NCI-H526 treated with DMSO at 0.1 percent for 48 hours (cell line): ENCODE results near the gene CPSF7.
"Not testable (repeated sequence)": the region's sequence is repeated elsewhere in the genome, so short reads cannot be mapped to it uniquely, and the experiment has no call there.

Source experiments
- DNase-seq: peaks from one replicate; lab custom pipeline; 2025; lab: John Stamatoyannopoulos, UW

CPSF7 gene

DNA sequence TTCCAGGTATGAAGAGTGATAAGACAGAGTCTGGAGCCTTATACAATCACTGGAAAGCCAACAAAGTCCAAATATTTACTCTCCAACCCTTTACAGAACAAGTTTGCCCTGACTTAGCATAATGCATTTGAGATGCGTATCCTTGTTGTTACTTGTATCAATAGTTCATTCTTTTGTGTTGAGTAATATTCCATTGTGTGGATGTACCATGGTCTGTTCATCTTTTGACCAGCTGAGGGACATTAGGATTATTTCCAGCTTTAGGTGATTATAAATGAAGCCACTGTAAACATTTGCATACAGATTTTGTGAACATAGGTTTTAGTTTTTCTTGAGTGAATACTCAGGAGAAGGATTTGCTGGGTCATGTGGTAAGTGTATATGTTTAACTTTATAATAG lies 9.8 kb upstream of the CPSF7 start:
- DNase-seq = no peak

DNA sequence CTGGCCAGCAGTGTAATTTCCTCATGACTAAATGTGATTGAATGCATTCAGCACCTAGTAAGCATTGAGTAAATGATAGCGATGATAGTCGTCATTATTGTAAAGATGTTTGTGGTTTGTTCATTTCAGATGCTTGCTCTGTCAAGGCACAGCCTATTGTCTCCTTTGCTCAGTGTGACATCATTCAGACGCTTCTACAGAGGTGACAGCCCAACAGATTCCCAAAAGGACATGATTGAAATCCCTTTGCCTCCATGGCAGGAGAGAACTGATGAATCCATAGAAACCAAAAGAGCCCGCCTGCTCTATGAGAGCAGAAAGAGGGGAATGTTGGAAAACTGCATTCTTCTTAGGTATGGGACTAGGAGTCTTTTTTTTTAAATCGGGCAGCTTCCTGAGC lies 7.7 kb upstream of the CPSF7 start:
- DNase-seq = no peak

DNA sequence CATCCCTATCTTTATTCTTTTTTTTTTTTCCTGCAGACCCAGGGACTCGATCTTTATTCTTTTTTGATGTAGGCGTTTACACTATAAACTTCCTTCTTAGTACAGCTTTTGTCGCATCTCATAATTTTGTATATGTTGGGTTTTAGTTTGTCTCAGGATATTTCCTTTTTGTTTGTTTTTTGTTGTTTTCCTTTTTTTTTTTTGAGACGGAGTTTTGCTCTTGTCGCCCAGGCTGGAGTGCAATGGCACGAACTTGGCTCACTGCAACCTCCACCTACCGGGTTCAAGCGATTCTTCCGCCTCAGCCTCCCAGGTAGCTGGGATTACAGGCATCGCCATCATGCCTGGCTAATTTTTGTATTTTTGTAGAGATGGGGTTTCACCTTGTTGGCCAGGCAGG lies 1.1 kb upstream of the CPSF7 start:
- DNase-seq = not testable (repeated sequence)

DNA sequence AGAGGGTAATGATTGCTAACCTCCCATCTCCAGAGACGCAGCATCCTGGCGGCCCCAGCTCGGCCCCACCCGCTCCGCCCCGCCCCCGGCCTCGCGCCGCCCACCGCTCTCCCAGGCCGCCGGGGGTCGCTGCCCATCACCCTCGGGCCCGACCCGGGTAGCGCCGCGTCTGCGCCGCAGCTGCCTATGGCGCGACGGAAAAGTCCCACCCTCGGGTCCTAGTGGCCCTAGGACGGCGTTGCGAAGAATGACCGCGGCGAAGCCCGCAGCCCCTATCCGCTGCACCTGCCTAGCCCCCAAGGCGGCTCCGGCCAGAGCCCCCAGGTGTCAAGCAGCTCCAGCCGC lies 457 bp downstream of the CPSF7 start:
- DNase-seq = peak; percentile 55

DNA sequence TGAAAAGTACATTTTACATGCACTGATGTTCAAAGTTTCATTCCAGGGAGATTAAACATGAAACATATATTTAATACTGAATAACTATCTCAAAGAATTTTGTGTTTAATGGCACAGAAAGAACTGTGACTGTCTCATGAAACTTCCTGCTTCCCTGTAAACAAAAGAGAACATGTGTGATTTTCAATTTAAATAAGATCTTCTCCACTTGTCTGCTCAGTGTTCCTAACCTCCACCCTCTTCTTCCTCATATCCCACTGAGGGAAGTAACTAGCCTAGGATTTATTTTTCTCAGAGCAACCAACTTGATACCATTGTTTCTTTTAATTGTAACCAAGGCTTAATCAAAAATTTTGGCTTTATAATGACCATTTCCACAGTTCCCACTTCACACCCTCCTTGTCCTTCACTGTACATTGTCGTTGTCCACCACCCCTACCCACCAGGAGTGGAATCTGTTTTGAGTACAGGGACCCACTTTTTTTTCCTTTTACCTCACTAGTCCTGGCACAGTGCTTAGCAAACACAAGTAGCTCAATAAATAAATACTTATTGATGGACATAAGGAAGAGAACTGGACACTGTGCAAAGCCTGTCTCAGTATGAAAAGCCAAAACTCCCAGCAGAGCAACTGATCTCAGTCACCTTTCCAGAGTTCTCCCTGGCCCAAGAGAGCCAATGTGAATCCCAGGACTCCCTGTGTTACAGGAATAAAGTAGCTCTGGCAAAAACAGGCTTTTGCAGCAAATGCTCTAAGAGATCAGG lies 4.2 kb downstream of the CPSF7 start:
- DNase-seq = no peak

DNA sequence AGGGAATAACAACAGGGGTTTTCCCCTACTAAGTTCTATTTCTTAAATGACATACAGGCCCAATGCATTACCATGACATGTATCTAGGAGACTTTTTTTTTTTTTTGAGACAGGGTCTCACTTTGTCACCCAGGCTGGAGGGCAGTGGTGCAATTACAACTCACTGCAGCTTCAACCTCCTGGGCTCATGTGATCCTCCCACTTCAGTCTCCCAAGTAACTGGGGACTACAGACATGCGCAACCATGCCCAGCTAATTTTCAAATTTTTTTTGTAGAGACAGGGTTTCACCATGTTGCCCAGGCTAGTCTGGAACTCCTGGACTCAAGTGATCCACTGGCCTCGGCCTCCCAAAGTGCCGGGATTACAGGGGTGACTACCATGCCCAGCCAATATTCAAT lies 7.5 kb downstream of the CPSF7 start:
- no peak for DNase-seq

DNA sequence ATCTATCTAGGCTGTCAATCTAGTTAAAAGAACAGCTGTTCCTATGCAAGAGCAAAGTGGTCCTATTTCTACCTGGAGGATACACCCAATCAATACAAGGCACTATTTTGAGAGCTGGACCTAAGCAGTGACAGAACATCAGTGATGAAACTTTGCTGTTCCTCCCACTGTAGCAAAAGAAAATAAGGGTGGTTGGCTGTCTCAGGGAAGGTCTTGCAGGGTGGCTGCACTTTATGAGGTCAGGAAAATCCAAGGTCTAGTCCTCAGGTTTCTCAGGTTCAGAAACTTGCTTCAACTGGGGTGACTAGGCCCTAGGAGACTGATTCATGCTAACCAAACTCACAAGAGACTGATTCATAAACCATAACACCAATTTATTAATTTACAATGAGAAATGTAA lies 11.6 kb downstream of the CPSF7 start:
- no peak for DNase-seq

DNA sequence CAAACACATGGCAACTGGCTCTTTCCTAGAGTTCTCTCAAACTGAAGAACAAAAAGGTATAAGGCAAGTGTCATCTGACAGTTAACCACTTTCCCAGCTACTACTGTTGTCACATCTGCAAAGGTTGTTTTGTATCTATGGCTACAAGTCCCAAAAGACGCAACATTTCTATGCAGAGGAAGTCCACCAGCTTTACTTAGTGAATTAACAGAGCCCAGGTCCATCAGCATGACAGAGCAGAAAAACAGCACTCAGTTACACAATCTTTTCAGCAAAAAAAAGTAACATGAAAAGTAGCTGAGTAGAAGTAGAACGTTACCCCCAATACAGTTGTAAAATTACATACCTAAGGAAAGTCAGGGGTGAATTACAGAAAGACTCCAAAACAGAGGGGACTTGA lies 12.1 kb downstream of the CPSF7 start:
- DNase-seq = no peak

DNA sequence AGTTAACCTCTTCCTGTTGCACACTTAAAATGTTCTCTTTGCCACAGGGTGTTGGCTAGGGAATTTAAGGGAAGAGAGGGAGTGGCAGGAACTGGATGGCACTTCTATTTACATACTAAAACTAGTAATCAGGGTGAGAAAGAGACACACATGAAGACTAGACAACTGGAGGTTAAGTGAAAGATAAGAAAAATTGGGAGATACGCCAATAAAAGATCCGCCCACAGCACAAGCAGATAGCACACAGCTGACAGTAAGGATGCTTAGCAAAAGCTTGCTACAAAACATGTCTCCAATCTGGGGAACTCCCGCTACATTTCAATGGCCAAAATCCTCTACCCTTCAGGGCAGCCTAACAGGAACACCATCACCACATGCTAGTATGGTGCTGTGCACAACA lies 12.8 kb downstream of the CPSF7 start:
- no peak for DNase-seq

DNA sequence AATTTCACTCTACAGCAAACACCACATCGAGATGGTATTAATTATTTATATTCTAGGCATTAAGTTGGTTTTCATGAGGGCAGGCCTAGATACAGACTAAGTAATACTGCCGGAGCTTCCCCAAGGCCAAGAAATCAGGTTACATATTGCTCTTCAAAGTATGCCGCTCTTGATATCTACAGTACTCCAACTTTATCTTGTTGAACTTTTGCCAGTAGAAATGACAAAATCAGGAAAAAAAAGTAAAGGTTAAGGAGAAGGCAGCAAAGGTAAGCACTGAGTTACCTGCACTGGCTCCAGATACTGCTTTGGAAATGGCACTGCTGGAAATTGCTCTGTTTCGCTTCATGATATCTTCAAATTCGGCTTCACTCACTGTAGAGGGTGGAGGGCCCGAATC lies 14.4 kb downstream of the CPSF7 start:
- DNase-seq = no peak

DNA sequence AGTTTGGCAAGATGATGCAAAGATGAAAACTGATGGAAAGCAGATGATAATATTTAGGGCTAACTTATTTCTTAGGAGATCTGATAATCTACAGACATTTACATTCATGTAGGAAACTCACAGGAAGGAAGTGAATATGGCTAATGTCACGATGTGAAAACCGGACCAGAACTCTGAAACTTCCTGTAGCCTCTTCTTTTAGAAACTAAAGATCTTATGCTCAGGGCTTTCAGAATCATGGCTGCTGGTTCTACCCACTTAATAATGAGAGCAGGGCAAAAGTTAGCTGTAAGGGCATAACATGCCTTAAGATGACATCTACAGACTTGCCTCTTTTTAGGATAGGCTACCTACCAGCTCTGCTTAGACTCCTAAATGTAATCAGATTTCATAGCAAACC lies 15.2 kb downstream of the CPSF7 start:
- DNase-seq = no peak

DNA sequence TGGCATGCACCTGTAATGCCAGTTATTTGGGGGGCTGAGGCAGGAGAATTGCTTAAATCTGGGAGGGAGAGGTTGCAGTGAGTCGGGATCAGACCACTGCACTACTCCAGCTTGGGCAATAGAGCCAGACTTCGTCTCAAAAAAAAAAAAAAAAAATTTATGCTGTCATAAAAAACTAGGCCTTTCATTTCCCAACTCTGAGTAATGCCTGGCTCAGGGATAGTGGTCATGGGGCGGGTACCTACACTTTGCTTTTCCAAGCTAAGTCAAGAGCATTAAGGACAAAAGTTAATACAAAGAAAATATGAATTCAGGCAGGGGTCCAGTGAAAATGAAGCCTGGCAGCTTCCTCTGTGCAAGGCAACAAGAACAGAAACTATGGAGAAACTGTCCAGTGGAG lies 16.3 kb downstream of the CPSF7 start:
- no peak for DNase-seq

DNA sequence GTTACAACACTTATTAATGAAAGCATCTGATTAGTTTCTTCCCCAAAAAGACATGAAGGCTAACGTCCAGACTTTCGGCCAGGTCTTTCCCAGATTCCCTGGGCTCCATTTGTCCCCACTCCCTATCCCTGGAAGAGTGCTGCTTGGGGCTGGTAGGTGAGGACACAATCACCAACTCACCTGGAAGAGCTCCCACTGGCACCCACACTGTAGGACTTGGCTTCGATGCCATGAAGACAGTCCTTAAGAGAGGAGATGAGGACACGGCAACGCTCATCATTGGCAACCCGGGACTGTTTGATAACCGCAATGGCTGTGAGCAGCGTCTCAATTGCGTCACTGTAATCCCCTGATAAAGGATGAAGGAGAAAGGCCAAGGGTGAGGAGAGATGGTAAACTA lies 18.2 kb downstream of the CPSF7 start:
- DNase-seq = no peak

DNA sequence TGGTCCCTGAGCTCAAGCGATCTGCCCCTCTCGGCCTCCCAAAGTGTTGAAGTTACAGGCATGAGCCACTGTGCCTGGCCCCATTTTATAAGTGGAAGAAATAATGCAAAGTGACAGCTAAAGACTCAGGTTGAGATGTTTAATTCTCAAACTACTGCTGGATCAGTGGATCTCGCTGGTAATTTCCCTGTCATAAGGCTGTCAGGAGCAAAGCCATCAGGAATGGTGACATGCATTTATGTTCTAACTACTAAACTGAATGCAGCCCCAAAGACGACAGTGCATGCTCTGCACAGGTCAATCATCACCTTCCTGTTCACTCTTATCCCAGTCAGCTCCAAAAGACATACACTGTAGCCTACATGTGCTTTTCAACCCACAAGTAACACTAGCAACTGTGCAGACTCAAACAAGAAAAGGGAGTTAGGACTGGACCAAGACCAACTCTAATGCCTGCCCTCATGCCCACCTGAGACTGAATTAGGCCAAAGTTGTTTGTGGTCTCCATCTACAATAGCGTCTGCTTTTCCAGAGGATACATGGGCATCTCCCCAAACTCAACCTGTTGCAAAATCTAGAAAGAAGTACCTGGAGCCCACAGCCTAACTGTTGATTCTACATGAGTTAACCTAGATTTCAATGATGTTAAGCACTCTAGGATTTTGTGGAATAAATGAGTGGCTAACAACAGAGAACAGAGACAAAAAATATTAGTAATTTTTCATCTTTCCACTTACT lies 22.6 kb downstream of the CPSF7 start:
- DNase-seq = no peak

DNA sequence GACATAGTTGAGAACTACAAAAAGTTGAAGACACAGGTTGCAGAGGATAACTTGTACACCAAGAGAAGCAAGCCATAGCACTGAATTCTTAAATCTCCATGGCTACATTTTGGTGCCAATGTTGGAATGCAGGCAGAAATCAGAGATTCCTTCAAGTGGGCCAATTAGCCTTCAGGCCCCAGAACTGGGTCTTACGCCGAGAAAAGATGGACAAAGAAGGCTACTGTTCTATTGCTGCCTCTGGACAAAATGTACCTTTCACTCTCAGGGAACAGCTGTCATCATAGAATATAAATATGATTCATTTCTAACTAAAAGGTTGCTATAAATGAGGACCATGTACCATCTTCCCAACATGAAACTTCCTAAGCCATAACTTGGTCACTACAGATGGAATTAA lies 23.7 kb downstream of the CPSF7 start:
- DNase-seq = no peak

DNA sequence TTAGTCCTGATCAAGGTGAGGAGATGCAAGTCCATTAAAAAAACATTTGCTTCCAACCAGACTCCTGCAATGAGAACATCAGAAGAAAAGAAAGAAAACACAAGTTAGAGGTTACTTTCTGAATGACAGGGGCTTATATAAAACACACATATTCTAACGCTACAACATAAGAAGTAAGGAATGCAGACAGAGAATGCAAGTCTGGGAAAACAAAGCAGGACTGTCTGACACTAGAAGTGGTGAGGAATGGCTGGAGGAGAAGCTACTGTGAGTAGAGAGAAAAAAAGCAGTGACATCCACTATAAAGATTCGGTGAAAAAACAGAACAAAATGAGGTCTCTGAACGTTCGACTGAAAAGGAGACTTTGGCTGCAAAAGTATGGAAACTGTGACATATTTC lies 25.1 kb downstream of the CPSF7 start:
- DNase-seq = no peak

DNA sequence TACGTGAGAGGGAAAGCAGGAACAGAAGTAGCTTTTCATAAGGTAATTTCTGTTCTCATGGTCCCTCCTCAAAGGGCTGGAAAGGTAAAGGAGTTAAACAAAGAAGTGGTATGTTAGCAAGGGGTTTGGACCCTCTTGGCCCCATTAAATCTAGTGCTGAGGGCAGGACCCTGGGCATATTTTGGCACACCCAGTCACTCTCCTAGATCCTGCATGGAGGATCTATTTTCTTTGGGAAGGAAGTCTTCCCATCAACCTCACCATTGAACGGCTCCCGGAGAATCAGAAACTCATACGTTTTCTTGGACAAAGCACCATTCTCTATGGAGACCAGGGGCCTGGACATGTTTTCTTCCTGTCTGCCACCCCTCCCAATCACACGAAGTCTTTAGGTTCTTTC lies 25.7 kb downstream of the CPSF7 start:
- no peak for DNase-seq

DNA sequence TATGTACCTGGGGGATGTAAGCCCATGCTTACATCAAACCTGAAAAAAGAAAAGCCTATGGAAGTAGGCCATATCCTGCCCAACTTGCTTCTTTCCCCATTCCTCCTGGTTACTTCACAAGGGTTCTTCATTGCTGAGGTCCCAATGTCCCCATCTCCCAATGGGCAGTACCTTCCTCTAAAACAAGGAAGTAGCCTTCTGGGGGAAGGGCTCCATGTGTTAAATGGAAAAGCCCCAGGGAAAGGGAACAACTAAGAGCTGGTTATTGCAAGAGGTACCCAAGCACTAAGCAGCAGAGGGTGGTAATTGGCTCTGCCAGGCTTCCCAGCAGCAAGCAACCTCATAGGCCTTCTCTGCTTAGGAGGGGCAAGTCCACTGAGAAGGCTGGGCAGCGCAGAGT lies 26.1 kb downstream of the CPSF7 start:
- no peak for DNase-seq

DNA sequence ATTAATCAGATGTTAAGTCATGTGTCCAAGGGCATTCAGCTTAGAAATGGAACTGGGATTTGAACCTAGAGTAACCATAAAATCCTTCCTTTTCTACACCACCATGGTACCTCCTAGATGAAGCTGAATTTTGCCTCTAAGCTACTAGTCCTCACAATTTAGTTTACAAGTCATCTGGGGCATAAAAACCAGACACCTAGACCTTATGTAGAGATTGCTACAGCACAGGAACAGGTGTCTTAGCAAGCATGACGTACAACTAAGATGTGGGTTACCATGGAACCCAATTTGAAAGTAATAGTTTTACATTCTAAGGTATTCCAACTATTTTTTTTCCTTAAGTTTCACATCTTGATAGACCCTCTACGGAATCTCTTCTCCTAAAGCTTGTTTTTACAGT lies 28.2 kb downstream of the CPSF7 start:
- no peak for DNase-seq

DNA sequence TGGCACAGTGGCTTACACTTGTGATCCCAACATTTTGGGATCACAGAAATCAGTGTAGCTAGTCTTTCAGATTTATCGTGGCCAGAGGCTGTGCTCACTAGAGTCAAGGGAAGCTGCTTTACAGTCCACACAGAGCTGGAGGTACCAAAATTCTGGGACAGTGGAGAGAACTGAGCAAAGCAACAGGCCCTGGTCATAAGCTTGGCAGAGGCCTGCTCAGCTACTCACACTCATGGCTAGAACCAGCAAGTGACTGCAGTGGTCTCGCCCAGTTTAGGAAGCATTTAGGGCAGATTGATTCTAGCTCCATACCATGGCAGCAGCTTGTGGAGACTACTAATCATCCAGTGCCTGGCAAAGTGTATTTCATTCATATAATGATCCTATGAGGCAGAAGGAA lies 28.6 kb downstream of the CPSF7 start:
- no peak for DNase-seq

DNA sequence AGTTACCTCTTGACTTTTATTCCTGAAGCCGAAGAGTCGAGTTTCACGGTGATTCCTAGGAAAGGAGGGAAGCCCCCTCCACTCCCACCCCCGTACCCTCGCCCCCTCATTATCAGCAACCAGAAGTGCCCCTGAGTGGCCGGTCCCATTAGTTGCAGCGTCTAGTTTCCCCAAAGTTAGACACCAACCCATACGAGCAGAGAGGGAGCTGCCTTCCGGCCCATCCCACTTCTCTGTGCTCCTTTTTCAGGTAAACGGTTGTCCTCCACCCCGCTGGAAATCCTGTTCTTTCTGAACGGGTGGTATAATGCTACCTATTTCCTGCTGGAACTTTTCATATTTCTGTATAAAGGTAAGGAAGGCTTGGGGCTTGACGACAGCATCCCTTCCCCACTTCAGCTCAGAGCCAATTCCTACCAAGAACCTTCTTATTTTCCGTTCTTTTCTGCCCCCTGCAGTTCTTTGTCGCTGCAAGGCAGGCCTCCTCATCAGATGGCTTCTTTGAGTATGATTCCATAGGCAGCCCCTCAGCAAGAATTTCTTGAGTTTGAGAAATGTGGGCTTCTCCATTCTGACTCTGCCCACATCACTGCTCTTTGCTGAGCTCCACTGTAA lies 36.7 kb downstream of the CPSF7 start:
- DNase-seq = no peak

DNA sequence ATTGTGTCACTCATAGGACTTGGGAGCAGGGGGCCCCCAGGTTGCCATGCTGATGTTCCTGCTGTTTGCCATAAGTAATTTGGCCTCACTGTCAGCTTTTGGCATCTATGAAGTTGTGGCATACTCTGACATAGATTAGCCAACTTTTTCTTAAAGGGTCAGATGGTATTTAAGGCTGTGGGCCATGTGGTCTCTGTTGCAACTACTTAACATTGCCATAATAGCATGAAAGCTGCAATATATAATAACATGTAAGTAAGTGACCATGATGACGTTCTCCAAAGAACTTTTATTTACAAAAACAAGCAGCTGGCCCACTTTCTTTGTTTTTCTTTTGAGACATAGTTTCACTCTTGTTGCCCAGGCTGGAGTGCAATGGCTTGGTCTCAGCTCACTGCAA lies 39.6 kb downstream of the CPSF7 start:
- DNase-seq = no peak
